ENCODE results near the gene HS3ST2. TPM values are rescaled to one million over a fixed set of nuclear protein-coding genes. Genes with fewer than 3 reads are reported as not detected.

Gene HS3ST2
- total and polyA plus RNA-seq, 2 of the 8 experiments (the other 6 are each of a cell fraction or from before 2014, with no cell fraction given) = 1.7 to 3.7 TPM

DNA sequence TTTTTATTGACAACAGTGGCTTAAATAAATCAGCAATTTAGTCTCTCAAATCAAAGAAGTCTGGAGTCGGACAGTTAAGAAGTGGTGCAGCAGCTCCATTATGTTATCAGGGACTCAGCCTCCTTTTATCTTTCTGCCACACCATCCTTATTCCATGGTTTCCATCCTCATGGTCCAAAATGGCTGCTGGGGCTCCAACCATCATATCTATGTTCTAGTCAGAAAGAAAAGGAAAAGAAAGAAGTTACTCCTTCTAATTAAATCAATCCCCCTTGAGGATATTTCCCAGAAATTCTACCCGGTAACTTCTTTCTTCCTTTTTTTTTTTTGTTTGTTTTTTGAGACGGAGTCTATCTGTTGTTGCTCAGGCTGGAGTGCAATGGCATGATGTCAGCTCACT is 109.5 kb downstream of the HS3ST2 start:
- FAIRE-seq = no peak
- H3K36me3 ChIP-seq (ENCODE audit: control insufficient read depth in 2 of 4, insufficient read depth in 4 of 4, low read length in 3 of 4) = no peaks in the 10 kb centered on the region
- H2AK5ac ChIP-seq (ENCODE audit: low read depth, low read length) = no peak overlapping the region

More for the DNA sequence above, 109.5 kb downstream of the HS3ST2 start:
- H2BK120ac ChIP-seq (replicated peaks; ENCODE audit: low read depth, low read length) = no peak overlapping the region
- no peak overlapping the region for H2BK20ac ChIP-seq (ENCODE audit: low read length)
- H3K27me3 ChIP-seq (replicated peaks in 1 of 4; ENCODE audit: control insufficient read depth in 3 of 4, extremely low read depth in 1 of 4, insufficient read depth in 3 of 4, low read length in 3 of 4) = no peaks in the 10 kb centered on the region
- H3K56ac ChIP-seq (replicated peaks; ENCODE audit: insufficient read length, low read depth, low read length) = no peak overlapping the region
- POLR2A ChIA-PET (ENCODE audit: partially characterized antibody) = no interaction called here
- H2BK5ac ChIP-seq (ENCODE audit: low read depth, low read length) = no peak overlapping the region
- no peak overlapping the region for H4K5ac ChIP-seq (ENCODE audit: insufficient read length, low read depth, low read length)
- no peak overlapping the region for H3K18ac ChIP-seq (ENCODE audit: extremely low read depth, low read length)
- no peak overlapping the region for H3K4ac ChIP-seq (replicated peaks; ENCODE audit: insufficient read length, low read depth, low read length)
- H4K91ac ChIP-seq (replicated peaks; ENCODE audit: insufficient read length, low read length) = no peak overlapping the region
- no peak overlapping the region for H2BK12ac ChIP-seq (ENCODE audit: low read depth, low read length)
- H2AFZ ChIP-seq (ENCODE audit: low read length) = no peak overlapping the region
- TF ChIP-seq KDM1A (IDR thresholded peaks at IDR 0.05; ENCODE audit: borderline replicate concordance, low read length) = peak; percentile 56; the same call in 1 of the 2 replicates
- no peak for TF ChIP-seq EGR1 (IDR thresholded peaks at IDR 0.05; ENCODE audit: borderline replicate concordance, low read depth, low read length)
- no peak for TF ChIP-seq SIRT6 (IDR thresholded peaks at IDR 0.05; ENCODE audit: low read length)
- TF ChIP-seq HDAC2 (IDR thresholded peaks at IDR 0.05; ENCODE audit: borderline replicate concordance in 1 of 2, low read depth in 2 of 2, low read length in 2 of 2) = no peak
- TF ChIP-seq, protein P1, sequence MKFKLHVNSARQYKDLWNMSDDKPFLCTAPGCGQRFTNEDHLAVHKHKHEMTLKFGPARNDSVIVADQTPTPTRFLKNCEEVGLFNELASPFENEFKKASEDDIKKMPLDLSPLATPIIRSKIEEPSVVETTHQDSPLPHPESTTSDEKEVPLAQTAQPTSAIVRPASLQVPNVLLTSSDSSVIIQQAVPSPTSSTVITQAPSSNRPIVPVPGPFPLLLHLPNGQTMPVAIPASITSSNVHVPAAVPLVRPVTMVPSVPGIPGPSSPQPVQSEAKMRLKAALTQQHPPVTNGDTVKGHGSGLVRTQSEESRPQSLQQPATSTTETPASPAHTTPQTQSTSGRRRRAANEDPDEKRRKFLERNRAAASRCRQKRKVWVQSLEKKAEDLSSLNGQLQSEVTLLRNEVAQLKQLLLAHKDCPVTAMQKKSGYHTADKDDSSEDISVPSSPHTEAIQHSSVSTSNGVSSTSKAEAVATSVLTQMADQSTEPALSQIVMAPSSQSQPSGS (IDR thresholded peaks at IDR 0.05; ENCODE audit: low read length) = no peak
- no peak overlapping the region for H3K14ac ChIP-seq (ENCODE audit: insufficient read length)
- H3K4me2 ChIP-seq (ENCODE audit: insufficient read depth in 1 of 2, low read depth in 2 of 2, low read length in 2 of 2) = no peak overlapping the region
- no peak for DNase-seq (ENCODE audit: low read depth in 1 of 2, low spot score in 2 of 2)
- H3K4me1 ChIP-seq (replicated peaks in 1 of 4; ENCODE audit: control insufficient read depth in 3 of 4, insufficient read depth in 4 of 4, low read length in 3 of 4) = no peaks in the 10 kb centered on the region
- no peaks in the 10 kb centered on the region for H4K20me1 ChIP-seq (replicated peaks in 1 of 2; ENCODE audit: control insufficient read depth in 1 of 2, insufficient read depth in 2 of 2, low read length in 2 of 2)
- H3K23me2 ChIP-seq (ENCODE audit: low read depth, low read length) = no peaks in the 10 kb centered on the region
- no peaks in the 10 kb centered on the region for H3K79me2 ChIP-seq (ENCODE audit: control insufficient read depth in 1 of 2, insufficient read depth in 2 of 2, low read length in 2 of 2)
- H2BK15ac ChIP-seq (ENCODE audit: low read length) = no peak overlapping the region
- CTCF ChIA-PET (ENCODE audit: partially characterized antibody) = interaction anchor here (0.6 kb wide), 2 partner anchors 205 to 220 kb away, joined by 3 read pairs; no protein-coding TSS in a partner anchor
- no peak overlapping the region for H3K9ac ChIP-seq (replicated peaks in 1 of 4; ENCODE audit: extremely low read depth in 1 of 4, low read depth in 3 of 4, low read length in 3 of 4)
- no peak overlapping the region for H4K8ac ChIP-seq (ENCODE audit: extremely low read depth, insufficient read depth, low read length)
- H3K79me1 ChIP-seq (ENCODE audit: low read depth, low read length) = no peaks in the 10 kb centered on the region
- no peak overlapping the region for H3K4me3 ChIP-seq (ENCODE audit: extremely low read depth in 1 of 4, insufficient read depth in 2 of 4, low read depth in 3 of 4, low read length in 4 of 4)
- H3K23ac ChIP-seq (ENCODE audit: insufficient read length) = no peak overlapping the region
- H3K27ac ChIP-seq (ENCODE audit: low read depth, low read length) = no peak overlapping the region
- WGBS, 2 experiments (ENCODE audit: extremely low coverage in 1 of 2, insufficient coverage in 1 of 2, insufficient read length in 1 of 2, insufficient replicate concordance in 2 of 2, low coverage in 1 of 2, low lambda C conversion rate in 2 of 2, missing lambda C conversion rate in 1 of 2) = 92% methylated on average over 2 of the region's 3 CpGs; no CpG with 5 or more reads in 1 of the 2 experiments
- no peaks in the 10 kb centered on the region for H3K9me3 ChIP-seq (ENCODE audit: insufficient read depth in 2 of 2, low read depth in 1 of 2, low read length in 1 of 2)
